ENCODE results near the gene RASA2. TPM values are rescaled to one million over a fixed set of nuclear protein-coding genes. Genes with fewer than 3 reads are reported as not detected.
A peak's percentile ranks its signal among the peaks of the same experiment; 100 is the strongest.

The RASA2 gene
- total RNA-seq, 4 donors from 2014 or later = 9.0 to 70.3 (median 21.5) TPM

- DNase-seq = no peak
- WGBS, 2 donors (ENCODE audit: low coverage in 1 of 2) = 39 to 59% methylated on average over 13 of the region's 13 CpGs
- H3K4me3 ChIP-seq = peak overlapping the region in 3 of 4 donors; percentile 0 to 14 (median 11)
- peaks cover 0 to 43% (median 20%) of the 10 kb centered on the region in 4 donors for H3K36me3 ChIP-seq
- H3K27me3 ChIP-seq = no peaks in the 10 kb centered on the region
- peaks cover 0 to 13% (median 0%) of the 10 kb centered on the region in 4 donors for H3K4me1 ChIP-seq
- no peaks in the 10 kb centered on the region for H3K9me3 ChIP-seq
- in situ Hi-C loops (cut with MboI; ENCODE audit: low pct_ligation_motif_present in 1 of 4, low pct_unique_long_range_greater_than_20kb in 1 of 4, low sequenced_read_pairs in 3 of 4) (loop anchor here in 2 of 4 donors (10.0 to 25.0 kb wide), 2 partner anchors 336 to 339 kb away; no protein-coding TSS in a partner anchor), intact Hi-C loops (cut with DNase I; ENCODE audit: low total_unique reads) (no loop called here)
- peak overlapping the region; percentile 17 to 59 (median 53) for H3K27ac ChIP-seq
- TF ChIP-seq CTCF (IDR thresholded peaks at IDR 0.05) (peak; percentile 51 to 69 (median 58)), POLR2A (IDR thresholded peaks at IDR 0.05) (no peak)
These were observed 89.3 kb downstream of the RASA2 start for GRCh38 chr3:141575879-141576743.

GRCh38 chr3:141576744-141577052 is 89.9 kb downstream of the RASA2 start:
- in situ Hi-C loops (cut with MboI; ENCODE audit: low pct_ligation_motif_present in 1 of 4, low pct_unique_long_range_greater_than_20kb in 1 of 4, low sequenced_read_pairs in 3 of 4) (loop anchor here in 2 of 4 donors (10.0 to 25.0 kb wide), 2 partner anchors 336 to 338 kb away; no protein-coding TSS in a partner anchor), intact Hi-C loops (cut with DNase I; ENCODE audit: low total_unique reads) (no loop called here)
- Histone ChIP-seq H3K4me1 (peaks cover 0 to 13% (median 0%) of the 10 kb centered on the region in 4 donors), H3K4me3 (peak overlapping the region in 1 of 4 donors; percentile 14), H3K36me3 (peaks cover 0 to 43% (median 19%) of the 10 kb centered on the region in 4 donors), H3K9me3 (no peaks in the 10 kb centered on the region), H3K27me3 (no peaks in the 10 kb centered on the region), H3K27ac (peak overlapping the region in 1 of 4 donors; percentile 53)
- DNase-seq = no peak
- WGBS, 2 donors (ENCODE audit: low coverage in 1 of 2) = 97 to 100% methylated on average over 1 of the region's 1 CpG
- no peak for TF ChIP-seq POLR2A (IDR thresholded peaks at IDR 0.05)
- TF ChIP-seq EP300 (IDR thresholded peaks at IDR 0.05; ENCODE audit: low read depth) = no peak
- no peak for TF ChIP-seq CTCF (IDR thresholded peaks at IDR 0.05)
- TF ChIP-seq POLR2AphosphoS5 (IDR thresholded peaks at IDR 0.05) = no peak

- in situ Hi-C loops (cut with MboI; ENCODE audit: low pct_ligation_motif_present in 1 of 4, low pct_unique_long_range_greater_than_20kb in 1 of 4, low sequenced_read_pairs in 3 of 4) = loop anchor here in 2 of 4 donors (10.0 to 25.0 kb wide), 2 partner anchors 334 to 336 kb away; no protein-coding TSS in a partner anchor
- 87 to 94% methylated on average over 3 to 4 of the region's 4 CpGs for WGBS, 2 donors (ENCODE audit: low coverage in 1 of 2)
- intact Hi-C loops (cut with DNase I; ENCODE audit: low total_unique reads) = no loop called here
- Histone ChIP-seq H3K27me3 (no peaks in the 10 kb centered on the region), H3K4me1 (peaks cover 0 to 13% (median 0%) of the 10 kb centered on the region in 4 donors), H3K4me3 (no peak overlapping the region), H3K36me3 (peaks cover 0 to 37% (median 12%) of the 10 kb centered on the region in 4 donors), H3K9me3 (no peaks in the 10 kb centered on the region), H3K27ac (no peak overlapping the region)
- TF ChIP-seq CTCF (IDR thresholded peaks at IDR 0.05) (no peak), POLR2A (IDR thresholded peaks at IDR 0.05) (no peak), POLR2AphosphoS5 (IDR thresholded peaks at IDR 0.05) (no peak), EP300 (IDR thresholded peaks at IDR 0.05; ENCODE audit: low read depth) (no peak)
- no peak for DNase-seq
These were observed 91.6 kb downstream of the RASA2 start for GRCh38 chr3:141578202-141578973.

GRCh38 chr3:141594357-141594756 is 107.5 kb downstream of the RASA2 start:
- 96 to 100% methylated on average over 2 of the region's 2 CpGs for WGBS, 2 donors (ENCODE audit: low coverage in 1 of 2)
- Histone ChIP-seq H3K9me3 (no peaks in the 10 kb centered on the region), H3K27ac (no peak overlapping the region), H3K4me3 (no peak overlapping the region), H3K4me1 (no peaks in the 10 kb centered on the region), H3K36me3 (peaks cover 0 to 63% (median 11%) of the 10 kb centered on the region in 4 donors), H3K27me3 (no peaks in the 10 kb centered on the region)
- TF ChIP-seq POLR2A (IDR thresholded peaks at IDR 0.05) (no peak), CTCF (IDR thresholded peaks at IDR 0.05) (no peak), EP300 (IDR thresholded peaks at IDR 0.05; ENCODE audit: low read depth) (no peak), POLR2AphosphoS5 (IDR thresholded peaks at IDR 0.05) (no peak)
- in situ Hi-C loops (cut with MboI; ENCODE audit: low pct_ligation_motif_present in 1 of 4, low pct_unique_long_range_greater_than_20kb in 1 of 4, low sequenced_read_pairs in 3 of 4) (loop anchor here in 1 of 4 donors (25.0 kb wide), 1 partner anchor 318 kb away; no protein-coding TSS in a partner anchor), intact Hi-C loops (cut with DNase I; ENCODE audit: low total_unique reads) (no loop called here)
- DNase-seq = no peak

Data from transverse colon (tissue), 4 donors.